Keratinocyte (primary cell): ENCODE results near the gene DIABLO.

Experiments
- CTCF ChIP-seq, 3 experiments: IDR thresholded peaks in 1 of 3; conservative IDR thresholded peaks in 1 of 3; optimal IDR thresholded peaks in 1 of 3; 2 replicates in 2 of 3; 3 replicates in 1 of 3; pipeline versions ENCODE3 to v1.5.1; 2011; ENCODE audit warnings: low read length in 3 of 3, mild to moderate bottlenecking in 3 of 3, moderate library complexity in 2 of 3, control low read depth in 1 of 3, inconsistent platforms in 1 of 3; ENCODE audit not compliant: insufficient read depth in 2 of 3; ENCODE audit errors: extremely low read depth in 1 of 3
- EZH2 ChIP-seq: IDR thresholded peaks from one replicate; pipeline ENCODE4 v1.6.1; 2012; ENCODE audit warnings: inconsistent platforms, mild to moderate bottlenecking, low read length, moderate library complexity

GRCh38 chr12:122189626-122190475 is 36.0 kb downstream of the DIABLO start:
- TF ChIP-seq EZH2: no peak
- no peak for TF ChIP-seq CTCF (optimal IDR thresholded peaks at IDR 0.05 in 1 of 3, IDR thresholded peaks at IDR 0.05 in 1 of 3, conservative IDR thresholded peaks at IDR 0.05 in 1 of 3; ENCODE audit: extremely low read depth in 1 of 3, insufficient read depth in 2 of 3, low read length in 3 of 3)
